GM12891 (cell line): Measurements from ENCODE around the gene SMAD3.

ENCODE experiments used
- PAX5 ChIP-seq: IDR thresholded peaks from 2 replicates; pipeline ENCODE4 v1.6.1; 2011; ENCODE audit warnings: low read length, moderate library complexity, mild to moderate bottlenecking; ENCODE audit not compliant: insufficient read depth, severe bottlenecking
- POLR2A ChIP-seq: IDR thresholded peaks from 2 replicates; pipeline ENCODE4 v1.6.1; 2011; ENCODE audit warnings: low read depth, low read length, control low read depth
- POU2F2 ChIP-seq: IDR thresholded peaks from 2 replicates; pipeline ENCODE4 v1.6.1; 2011; ENCODE audit warnings: low read depth, mild to moderate bottlenecking, control low read depth, low read length, moderate library complexity
- SPI1 ChIP-seq: IDR thresholded peaks from 2 replicates; pipeline ENCODE4 v1.6.1; 2011; ENCODE audit warnings: low read depth, low read length, control low read depth
- TAF1 ChIP-seq: IDR thresholded peaks from 2 replicates; pipeline ENCODE4 v1.6.1; 2011; ENCODE audit warnings: low read depth, low read length, control low read depth

DNA sequence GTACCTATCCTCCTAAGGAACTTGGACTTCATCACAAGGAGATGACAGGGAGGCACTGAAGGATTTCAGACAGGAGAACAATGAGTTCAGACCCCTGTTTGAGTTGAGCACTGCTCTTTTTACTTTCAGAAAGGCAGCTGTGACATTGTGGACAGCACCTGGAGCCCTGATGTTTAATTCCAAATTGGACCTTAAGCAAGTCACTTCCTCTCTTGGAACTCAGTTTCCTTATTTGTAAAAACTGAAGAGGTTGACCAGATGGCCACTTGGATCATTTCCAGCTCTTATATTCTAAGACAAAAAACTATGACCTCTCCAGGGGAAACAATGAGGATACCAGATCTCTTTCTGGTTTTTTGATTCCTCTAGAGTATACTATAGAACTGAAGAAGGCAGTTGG lies 34.1 kb upstream of the SMAD3 start:
- TF ChIP-seq POLR2A = no peak
- TF ChIP-seq PAX5 = no peak
- no peak for TF ChIP-seq POU2F2
- TF ChIP-seq SPI1 = no peak
- no peak for TF ChIP-seq TAF1
